Memory B cell (primary cell): Measurements from ENCODE around the gene LZTS3.
"Not testable (repeated sequence)": the region's sequence is repeated elsewhere in the genome, so short reads cannot be mapped to it uniquely, and the experiment has no call there.

Experiments used
- ATAC-seq: fragments of 150-1000 bp; cut with Tn5 transposase; 2 replicates; pipeline ENCODE4 v1.10.0; 2021; ENCODE audit warnings: low read depth, mild to moderate bottlenecking, moderate library complexity
- DNase-seq, 2 donors: peaks; one replicate each; pipeline ENCODE4 v3.0.0; 2022; ENCODE audit warnings: low spot score in 2 of 2
- H3K27ac Mint-ChIP-seq: one replicate; pipeline ENCODE4 v1.8.0; 2022; ENCODE audit warnings: mild to moderate bottlenecking, moderate library complexity, mixed read lengths
- H3K27me3 Mint-ChIP-seq: one replicate; pipeline ENCODE4 v1.8.0; 2022; ENCODE audit warnings: mixed read lengths
- H3K36me3 Mint-ChIP-seq: one replicate; pipeline ENCODE4 v1.8.0; 2022; ENCODE audit warnings: mild to moderate bottlenecking, mixed read lengths
- H3K4me1 Mint-ChIP-seq: one replicate; pipeline ENCODE4 v1.8.0; 2022; ENCODE audit warnings: mixed read lengths
- H3K4me3 Mint-ChIP-seq: one replicate; pipeline ENCODE4 v1.8.0; 2022; ENCODE audit warnings: mild to moderate bottlenecking, moderate library complexity, mixed read lengths
- H3K9me3 Mint-ChIP-seq: one replicate; pipeline ENCODE4 v1.8.0; 2022; ENCODE audit warnings: mixed read lengths

The LZTS3 gene

GRCh38 chr20:3172933-3173609, at the start of gene LZTS3:
LZTS3 (minus strand) TSS chr20:3173549; CDS start chr20:3167163, 6,386 bp downstream.
- no peaks in the 10 kb centered on the region for H3K9me3 Mint-ChIP-seq

GRCh38 chr20:3221398-3222226, 48.3 kb upstream of the LZTS3 start:
- Mint-ChIP-seq H3K27me3 (no peaks in the 10 kb centered on the region), H3K27ac (peak overlapping the region; percentile 40), H3K4me3 (no peak overlapping the region), H3K9me3 (no peaks in the 10 kb centered on the region), H3K4me1 (peaks cover 9% of the 10 kb centered on the region), H3K36me3 (peaks cover 7% of the 10 kb centered on the region)
- DNase-seq, result no peak
- no peak for ATAC-seq

More at GRCh38 chr20:3172933-3173609, at the start of gene LZTS3:
- ATAC-seq (peak; percentile 85), DNase-seq (peak; percentile 89)
- peaks cover 17% of the 10 kb centered on the region for H3K27me3 Mint-ChIP-seq
- peak within 1 kb of the TSS; percentile 86 for H3K4me3 Mint-ChIP-seq
- no peaks in the 10 kb centered on the region for H3K36me3 Mint-ChIP-seq
- H3K27ac Mint-ChIP-seq, result peak within 1 kb of the TSS; percentile 68
- H3K4me1 Mint-ChIP-seq, result peaks cover 3% of the 10 kb centered on the region

GRCh38 chr20:3218307-3218988, 45.1 kb upstream of the LZTS3 start:
- no peaks in the 10 kb centered on the region for H3K27me3 Mint-ChIP-seq
- H3K36me3 Mint-ChIP-seq, result peaks cover 12% of the 10 kb centered on the region
- no peak overlapping the region for H3K4me3 Mint-ChIP-seq
- no peak overlapping the region for H3K27ac Mint-ChIP-seq
- no peaks in the 10 kb centered on the region for H3K9me3 Mint-ChIP-seq
- H3K4me1 Mint-ChIP-seq, result peaks cover 9% of the 10 kb centered on the region
- ATAC-seq (peak; percentile 63), DNase-seq (peak; percentile 79 to 86)

GRCh38 chr20:3215359-3215917, 42.1 kb upstream of the LZTS3 start:
- H3K27me3 Mint-ChIP-seq, H3K9me3 Mint-ChIP-seq, H3K4me1 Mint-ChIP-seq, H3K27ac Mint-ChIP-seq, H3K4me3 Mint-ChIP-seq, ATAC-seq, H3K36me3 Mint-ChIP-seq, DNase-seq: not testable (repeated sequence)

- ATAC-seq (no peak), DNase-seq (no peak)
- H3K4me3 Mint-ChIP-seq, result no peak overlapping the region
- H3K4me1 Mint-ChIP-seq, result peaks cover 19% of the 10 kb centered on the region
- H3K36me3 Mint-ChIP-seq, result peaks cover 6% of the 10 kb centered on the region
- H3K27ac Mint-ChIP-seq, result no peak overlapping the region
- no peaks in the 10 kb centered on the region for H3K27me3 Mint-ChIP-seq
- no peaks in the 10 kb centered on the region for H3K9me3 Mint-ChIP-seq
These were observed 39.9 kb upstream of the LZTS3 start for GRCh38 chr20:3213226-3213625.

- Mint-ChIP-seq H3K27me3 (no peaks in the 10 kb centered on the region), H3K9me3 (no peaks in the 10 kb centered on the region), H3K4me1 (peaks cover 19% of the 10 kb centered on the region), H3K36me3 (peaks cover 6% of the 10 kb centered on the region), H3K4me3 (peak overlapping the region; percentile 95), H3K27ac (peak overlapping the region; percentile 84)
- ATAC-seq (no peak), DNase-seq (no peak)
These were observed 37.0 kb upstream of the LZTS3 start for GRCh38 chr20:3210346-3210745.

- no peaks in the 10 kb centered on the region for H3K9me3 Mint-ChIP-seq
- peaks cover 6% of the 10 kb centered on the region for H3K36me3 Mint-ChIP-seq
- no peaks in the 10 kb centered on the region for H3K27me3 Mint-ChIP-seq
- DNase-seq, result no peak
- H3K4me3 Mint-ChIP-seq, result peak overlapping the region; percentile 95
- peaks cover 19% of the 10 kb centered on the region for H3K4me1 Mint-ChIP-seq
- peak overlapping the region; percentile 84 for H3K27ac Mint-ChIP-seq
- peak; percentile 34 for ATAC-seq
These were observed 36.6 kb upstream of the LZTS3 start for GRCh38 chr20:3209946-3210317.

- peak in 1 of 2 donors; percentile 44 for DNase-seq
- peak within 1 kb of the TSS; percentile 84 for H3K27ac Mint-ChIP-seq
- peak; percentile 26 for ATAC-seq
- H3K9me3 Mint-ChIP-seq, result no peaks in the 10 kb centered on the region
- no peaks in the 10 kb centered on the region for H3K27me3 Mint-ChIP-seq
- H3K36me3 Mint-ChIP-seq, result peaks cover 6% of the 10 kb centered on the region
- peaks cover 19% of the 10 kb centered on the region for H3K4me1 Mint-ChIP-seq
- H3K4me3 Mint-ChIP-seq, result peak within 1 kb of the TSS; percentile 95
These were observed 36.1 kb upstream of the LZTS3 start, which contains the start of gene ITPA for GRCh38 chr20:3209257-3209945. ITPA (plus strand) TSS chr20:3209498; CDS start chr20:3209552, 54 bp downstream.

- Mint-ChIP-seq H3K36me3 (peaks cover 3% of the 10 kb centered on the region), H3K4me1 (peaks cover 19% of the 10 kb centered on the region), H3K27ac (peak overlapping the region; percentile 84), H3K9me3 (no peaks in the 10 kb centered on the region), H3K4me3 (peak overlapping the region; percentile 95), H3K27me3 (no peaks in the 10 kb centered on the region)
- ATAC-seq (peak; percentile 10), DNase-seq (no peak)
These were observed 35.5 kb upstream of the LZTS3 start for GRCh38 chr20:3208786-3209256.

GRCh38 chr20:3204124-3204794, 30.9 kb upstream of the LZTS3 start, which contains the start of gene DDRGK1:
DDRGK1 (minus strand) TSS chr20:3204682; CDS start chr20:3204627, 55 bp downstream.
- peak; percentile 91 for DNase-seq
- peak within 1 kb of the TSS; percentile 95 for H3K4me3 Mint-ChIP-seq
- H3K9me3 Mint-ChIP-seq, result no peaks in the 10 kb centered on the region
- H3K27ac Mint-ChIP-seq, result peak within 1 kb of the TSS; percentile 94
- H3K4me1 Mint-ChIP-seq, result peaks cover 13% of the 10 kb centered on the region
- peaks cover 12% of the 10 kb centered on the region for H3K36me3 Mint-ChIP-seq
- no peaks in the 10 kb centered on the region for H3K27me3 Mint-ChIP-seq
- ATAC-seq, result peak; percentile 87

- Mint-ChIP-seq H3K27me3 (no peaks in the 10 kb centered on the region), H3K27ac (peak overlapping the region; percentile 94), H3K36me3 (peaks cover 18% of the 10 kb centered on the region), H3K4me1 (peaks cover 8% of the 10 kb centered on the region), H3K4me3 (peak overlapping the region; percentile 95), H3K9me3 (no peaks in the 10 kb centered on the region)
- peak in 1 of 2 donors; percentile 22 for DNase-seq
- no peak for ATAC-seq
These were observed 30.2 kb upstream of the LZTS3 start for GRCh38 chr20:3203315-3204123.

- H3K4me1 Mint-ChIP-seq, result peaks cover 8% of the 10 kb centered on the region
- DNase-seq, result no peak
- no peaks in the 10 kb centered on the region for H3K27me3 Mint-ChIP-seq
- ATAC-seq, result no peak
- H3K36me3 Mint-ChIP-seq, result peaks cover 18% of the 10 kb centered on the region
- H3K4me3 Mint-ChIP-seq, result peak overlapping the region; percentile 21
- no peak overlapping the region for H3K27ac Mint-ChIP-seq
- H3K9me3 Mint-ChIP-seq, result no peaks in the 10 kb centered on the region
These were observed 29.6 kb upstream of the LZTS3 start for GRCh38 chr20:3202965-3203314.
